ENCODE data around the gene HAPSTR1. TPM values are rescaled to one million over a fixed set of nuclear protein-coding genes. Genes with fewer than 3 reads are reported as not detected.

HAPSTR1 gene
- total RNA-seq, 1 experiment from 2014 or later: 85.2 TPM

GRCh38 chr16:9138021-9138680, 46.7 kb downstream of the HAPSTR1 start:
- peaks cover 13% of the 10 kb centered on the region for H3K27me3 Mint-ChIP-seq (ENCODE audit: low read depth)
- peaks cover 11 to 12% of the 10 kb centered on the region in 2 experiments for H3K4me1 Mint-ChIP-seq
- Histone ChIP-seq H3K56ac (ENCODE audit: insufficient read length, low read depth, low read length) (no peak overlapping the region), H3K79me1 (ENCODE audit: insufficient read depth, low read depth, low read length, poor library complexity, severe bottlenecking) (no peaks in the 10 kb centered on the region), H3K4ac (ENCODE audit: low read depth, low read length) (no peak overlapping the region), H3K23ac (ENCODE audit: insufficient read length, low read depth, low read length) (no peak overlapping the region), H3K27ac (ENCODE audit: insufficient read length, low read depth, low read length) (no peak overlapping the region), H2BK5ac (ENCODE audit: insufficient read length, low read length) (no peak overlapping the region), H3K4me1 (ENCODE audit: insufficient read depth, low read length) (no peaks in the 10 kb centered on the region; the same call in 1 of the 2 replicates), H4K91ac (ENCODE audit: insufficient read length, low read depth, low read length) (no peak overlapping the region), H4K5ac (ENCODE audit: insufficient read length, low read depth, low read length) (no peak overlapping the region), H2AK5ac (ENCODE audit: insufficient read length, low read length) (no peak overlapping the region), H2BK15ac (ENCODE audit: low read depth, low read length) (no peak overlapping the region), H3K18ac (ENCODE audit: insufficient read length, low read depth, low read length) (no peak overlapping the region), H2AFZ (ENCODE audit: low read length) (no peak overlapping the region), H3K23me2 (ENCODE audit: insufficient read length, low read depth, low read length, poor library complexity, severe bottlenecking) (no peaks in the 10 kb centered on the region), H3K27me3 (ENCODE audit: insufficient read depth, low read length) (no peaks in the 10 kb centered on the region), H3K14ac (ENCODE audit: insufficient read depth, low read length) (no peak overlapping the region), H2BK120ac (ENCODE audit: low read depth, low read length, poor library complexity, severe bottlenecking) (no peak overlapping the region), H2BK20ac (ENCODE audit: low read depth, low read length, poor library complexity, severe bottlenecking) (no peak overlapping the region), H2BK12ac (ENCODE audit: insufficient read length, low read depth, low read length) (no peak overlapping the region), H4K8ac (replicated peaks; ENCODE audit: insufficient read length, low read depth, low read length) (no peak overlapping the region), H3K4me2 (ENCODE audit: insufficient read depth, insufficient read length, low read length) (no peak overlapping the region), H3K9me3 (ENCODE audit: control insufficient read depth, low read depth, low read length) (no peaks in the 10 kb centered on the region), H3K79me2 (ENCODE audit: insufficient read depth, low read length) (no peaks in the 10 kb centered on the region), H4K20me1 (ENCODE audit: control insufficient read depth, insufficient read depth, insufficient read length) (no peaks in the 10 kb centered on the region), H3T11ph (ENCODE audit: low read length) (no peak overlapping the region), H3K9ac (ENCODE audit: extremely low read depth, insufficient read length, low read length) (no peak overlapping the region)
- WGBS (ENCODE audit: extremely low coverage, insufficient read length, low lambda C conversion rate): no CpG with 5 or more reads among the region's 14 CpGs
- peak overlapping the region in 1 of 3 experiments; percentile 65; a peak in 1 of 7 replicates for H3K27ac Mint-ChIP-seq
- no peak overlapping the region for H3K4me3 Mint-ChIP-seq
- H3K9me3 Mint-ChIP-seq: peaks cover 2 to 4% of the 10 kb centered on the region in 2 experiments; a peak in 2 of 5 replicates
- DNase-seq: no peak
- H3K36me3 Mint-ChIP-seq (ENCODE audit: insufficient read depth in 1 of 3, low read depth in 3 of 3): peaks cover 2 to 4% (median 3%) of the 10 kb centered on the region in 3 experiments; a peak in 5 of 7 replicates
- TF ChIP-seq, protein P1, sequence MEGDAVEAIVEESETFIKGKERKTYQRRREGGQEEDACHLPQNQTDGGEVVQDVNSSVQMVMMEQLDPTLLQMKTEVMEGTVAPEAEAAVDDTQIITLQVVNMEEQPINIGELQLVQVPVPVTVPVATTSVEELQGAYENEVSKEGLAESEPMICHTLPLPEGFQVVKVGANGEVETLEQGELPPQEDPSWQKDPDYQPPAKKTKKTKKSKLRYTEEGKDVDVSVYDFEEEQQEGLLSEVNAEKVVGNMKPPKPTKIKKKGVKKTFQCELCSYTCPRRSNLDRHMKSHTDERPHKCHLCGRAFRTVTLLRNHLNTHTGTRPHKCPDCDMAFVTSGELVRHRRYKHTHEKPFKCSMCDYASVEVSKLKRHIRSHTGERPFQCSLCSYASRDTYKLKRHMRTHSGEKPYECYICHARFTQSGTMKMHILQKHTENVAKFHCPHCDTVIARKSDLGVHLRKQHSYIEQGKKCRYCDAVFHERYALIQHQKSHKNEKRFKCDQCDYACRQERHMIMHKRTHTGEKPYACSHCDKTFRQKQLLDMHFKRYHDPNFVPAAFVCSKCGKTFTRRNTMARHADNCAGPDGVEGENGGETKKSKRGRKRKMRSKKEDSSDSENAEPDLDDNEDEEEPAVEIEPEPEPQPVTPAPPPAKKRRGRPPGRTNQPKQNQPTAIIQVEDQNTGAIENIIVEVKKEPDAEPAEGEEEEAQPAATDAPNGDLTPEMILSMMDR (conservative IDR thresholded peaks at IDR 0.05): no peak

Data from H9 (cell line).